Liver (tissue), 9 donors: ENCODE measurements around the gene CELA1. TPM values are rescaled to one million over a fixed set of nuclear protein-coding genes. Genes with fewer than 3 reads are reported as not detected.

Source experiments
- DNase-seq: peaks from one replicate; pipeline ENCODE4 v3.0.0-alpha.2; 2017; ENCODE audit warnings: low spot score
- H3K27ac ChIP-seq, 2 donors: one replicate each; pipeline ENCODE4 v1.7.0; 2013; ENCODE audit warnings: inconsistent platforms in 2 of 2, low read length in 2 of 2, control low read depth in 1 of 2, low read depth in 1 of 2, mild to moderate bottlenecking in 1 of 2
- H3K27me3 ChIP-seq, 4 donors: one replicate each; pipeline versions ENCODE4 v1.6.1 to v1.7.0; 2013; ENCODE audit warnings: low read length in 3 of 4, inconsistent platforms in 1 of 4, mild to moderate bottlenecking in 1 of 4, moderate library complexity in 1 of 4; ENCODE audit not compliant: control insufficient read depth in 4 of 4, insufficient read depth in 4 of 4
- H3K36me3 ChIP-seq, 4 donors: one replicate each; pipeline versions ENCODE4 v1.6.1 to v1.7.0; 2013; ENCODE audit warnings: low read length in 3 of 4, mild to moderate bottlenecking in 3 of 4, low read depth in 1 of 4, moderate library complexity in 1 of 4; ENCODE audit not compliant: control insufficient read depth in 4 of 4, insufficient read depth in 3 of 4
- H3K4me1 ChIP-seq, 4 donors: one replicate each; pipeline versions ENCODE4 v1.6.1 to v1.7.0; 2013; ENCODE audit warnings: low read length in 3 of 4, mild to moderate bottlenecking in 3 of 4, moderate library complexity in 1 of 4; ENCODE audit not compliant: control insufficient read depth in 4 of 4, insufficient read depth in 4 of 4
- H3K4me3 ChIP-seq, 3 donors: one replicate each; pipeline versions ENCODE4 v1.6.1 to v1.7.0; 2013; ENCODE audit warnings: low read length in 3 of 3, control low read depth in 1 of 3, low read depth in 1 of 3, mild to moderate bottlenecking in 1 of 3
- H3K9ac ChIP-seq, 2 donors: one replicate each; pipeline ENCODE4 v1.7.0; 2013; ENCODE audit warnings: low read length in 2 of 2, mild to moderate bottlenecking in 2 of 2, moderate library complexity in 2 of 2, control low read depth in 1 of 2, low read depth in 1 of 2
- H3K9me3 ChIP-seq, 4 donors: one replicate each; pipeline versions ENCODE4 v1.6.1 to v1.7.0; 2013; ENCODE audit warnings: low read length in 3 of 4; ENCODE audit not compliant: control insufficient read depth in 4 of 4
- ATF3 ChIP-seq: IDR thresholded peaks from 2 replicates; pipeline ENCODE4 v1.6.1; 2016; ENCODE audit warnings: antibody characterized with exemption
- EGR1 ChIP-seq, 2 donors: IDR thresholded peaks; 2 replicates each; pipeline ENCODE4 v1.6.1; 2016 to 2018; ENCODE audit warnings: antibody characterized with exemption in 2 of 2, low read depth in 2 of 2
- FOXA1 ChIP-seq: IDR thresholded peaks from 2 replicates; pipeline ENCODE4 v1.6.1; 2016; ENCODE audit warnings: antibody characterized with exemption
- FOXA2 ChIP-seq: IDR thresholded peaks from 2 replicates; pipeline ENCODE4 v1.6.1; 2016; ENCODE audit warnings: antibody characterized with exemption
- GABPA ChIP-seq, 2 donors: IDR thresholded peaks in 1 of 2; conservative IDR thresholded peaks in 1 of 2; 2 replicates each; pipeline ENCODE4 v1.6.1; 2016; ENCODE audit warnings: antibody characterized with exemption in 2 of 2, mild to moderate bottlenecking in 1 of 2, moderate library complexity in 1 of 2
- HNF4A ChIP-seq, 2 donors: conservative IDR thresholded peaks; 2 replicates each; pipeline ENCODE4 v1.6.1; 2016; ENCODE audit warnings: antibody characterized with exemption in 2 of 2, mild to moderate bottlenecking in 2 of 2
- HNF4G ChIP-seq: IDR thresholded peaks from 2 replicates; pipeline ENCODE4 v1.6.1; 2016; ENCODE audit warnings: antibody characterized with exemption
- JUND ChIP-seq, 2 donors: IDR thresholded peaks; 2 replicates each; pipeline ENCODE4 v1.6.1; 2016; ENCODE audit warnings: antibody characterized with exemption in 2 of 2
- MAX ChIP-seq: IDR thresholded peaks from 2 replicates; pipeline ENCODE4 v1.6.1; 2016; ENCODE audit warnings: antibody characterized with exemption
- NR2F2 ChIP-seq: IDR thresholded peaks from 2 replicates; pipeline ENCODE4 v1.6.1; 2016; ENCODE audit warnings: antibody characterized with exemption
- RAD21 ChIP-seq, 2 donors: IDR thresholded peaks; 2 replicates each; pipeline ENCODE4 v1.6.1; 2016; ENCODE audit warnings: antibody characterized with exemption in 2 of 2, mild to moderate bottlenecking in 2 of 2
- RXRA ChIP-seq, 2 donors: IDR thresholded peaks; 2 replicates each; pipeline ENCODE4 v1.6.1; 2017 to 2018; ENCODE audit warnings: antibody characterized with exemption in 2 of 2, mild to moderate bottlenecking in 1 of 2
- SP1 ChIP-seq: IDR thresholded peaks from 2 replicates; pipeline ENCODE4 v1.6.1; 2018; ENCODE audit warnings: antibody characterized with exemption, mild to moderate bottlenecking
- TAF1 ChIP-seq: conservative IDR thresholded peaks from 2 replicates; pipeline ENCODE4 v1.6.1; 2016; ENCODE audit warnings: antibody characterized with exemption, mild to moderate bottlenecking
- YY1 ChIP-seq: IDR thresholded peaks from 2 replicates; pipeline ENCODE4 v1.6.1; 2016; ENCODE audit warnings: antibody characterized with exemption, mild to moderate bottlenecking
- ZBTB33 ChIP-seq: IDR thresholded peaks from 2 replicates; pipeline ENCODE4 v1.6.1; 2016; ENCODE audit warnings: antibody characterized with exemption
- WGBS: extraction: QIAGEN DNeasy Blood & Tissue Kit; methylation state at CpG from one replicate; pipeline ENCODE4 v1.1.7; 2013; 5-methylcytosine and 5-hydroxymethylcytosine counted together
- polyA plus RNA-seq, 2 donors: library from polyadenylated mRNA; stranded (reverse) in 1 of 2; unstranded in 1 of 2; fragments of 200-250 nt in 1 of 2; fragments of >200 nt in 1 of 2; fragmentation: Nextera tagmentation in 1 of 2; extraction: Ambion mirVana in 1 of 2; gene quantifications; one replicate each; pipeline versions ENCODE4 v1.2.1 to v1.2.3, GENCODE V29; 2013 to 2015
- total RNA-seq, 2 donors: library from RNA; depleted of rRNA; stranded (reverse); fragments of >200 nt; gene quantifications; one replicate each; pipeline ENCODE4 v1.2.3, GENCODE V29; 2014
- TF ChIP-seq, protein P1 (sequence below): fragments of 150-350 bp; IDR thresholded peaks from 2 replicates; pipeline ENCODE4 v1.5.1; 2017; ENCODE audit warnings: improper control_type of control experiment, low read depth, low read length; ENCODE audit not compliant: missing input control
- TF ChIP-seq, protein P2 (sequence below): IDR thresholded peaks from 2 replicates; pipeline ENCODE4 v1.6.1; 2016; ENCODE audit warnings: antibody characterized with exemption, mild to moderate bottlenecking
- donor health status: healthy.
- donor health status: healthy.
- donor health status: healthy.
- donor health status: healthy.
- donor health status: healthy.

CELA1 gene
- total and polyA plus RNA-seq, 4 donors: not detected

- Histone ChIP-seq H3K9me3 (no peaks in the 10 kb centered on the region), H3K9ac (no peak overlapping the region), H3K4me3 (no peak overlapping the region), H3K36me3 (no peaks in the 10 kb centered on the region), H3K27ac (no peak overlapping the region), H3K4me1 (no peaks in the 10 kb centered on the region), H3K27me3 (no peaks in the 10 kb centered on the region)
- DNase-seq: no peak
- WGBS: 93% methylated on average over 11 of the region's 11 CpGs
- TF ChIP-seq HNF4G: no peak
- TF ChIP-seq HNF4A (conservative IDR thresholded peaks at IDR 0.05): no peak
- TF ChIP-seq, protein P1, sequence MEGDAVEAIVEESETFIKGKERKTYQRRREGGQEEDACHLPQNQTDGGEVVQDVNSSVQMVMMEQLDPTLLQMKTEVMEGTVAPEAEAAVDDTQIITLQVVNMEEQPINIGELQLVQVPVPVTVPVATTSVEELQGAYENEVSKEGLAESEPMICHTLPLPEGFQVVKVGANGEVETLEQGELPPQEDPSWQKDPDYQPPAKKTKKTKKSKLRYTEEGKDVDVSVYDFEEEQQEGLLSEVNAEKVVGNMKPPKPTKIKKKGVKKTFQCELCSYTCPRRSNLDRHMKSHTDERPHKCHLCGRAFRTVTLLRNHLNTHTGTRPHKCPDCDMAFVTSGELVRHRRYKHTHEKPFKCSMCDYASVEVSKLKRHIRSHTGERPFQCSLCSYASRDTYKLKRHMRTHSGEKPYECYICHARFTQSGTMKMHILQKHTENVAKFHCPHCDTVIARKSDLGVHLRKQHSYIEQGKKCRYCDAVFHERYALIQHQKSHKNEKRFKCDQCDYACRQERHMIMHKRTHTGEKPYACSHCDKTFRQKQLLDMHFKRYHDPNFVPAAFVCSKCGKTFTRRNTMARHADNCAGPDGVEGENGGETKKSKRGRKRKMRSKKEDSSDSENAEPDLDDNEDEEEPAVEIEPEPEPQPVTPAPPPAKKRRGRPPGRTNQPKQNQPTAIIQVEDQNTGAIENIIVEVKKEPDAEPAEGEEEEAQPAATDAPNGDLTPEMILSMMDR: no peak
- no peak for TF ChIP-seq MAX
- TF ChIP-seq FOXA1: no peak
- TF ChIP-seq EGR1 (IDR thresholded peaks at IDR 0.05; ENCODE audit: low read depth in 2 of 2): no peak
- no peak for TF ChIP-seq NR2F2
- TF ChIP-seq JUND (IDR thresholded peaks at IDR 0.05): no peak
- no peak for TF ChIP-seq GABPA (IDR thresholded peaks at IDR 0.05 in 1 of 2, conservative IDR thresholded peaks at IDR 0.05 in 1 of 2)
- TF ChIP-seq, protein P2, sequence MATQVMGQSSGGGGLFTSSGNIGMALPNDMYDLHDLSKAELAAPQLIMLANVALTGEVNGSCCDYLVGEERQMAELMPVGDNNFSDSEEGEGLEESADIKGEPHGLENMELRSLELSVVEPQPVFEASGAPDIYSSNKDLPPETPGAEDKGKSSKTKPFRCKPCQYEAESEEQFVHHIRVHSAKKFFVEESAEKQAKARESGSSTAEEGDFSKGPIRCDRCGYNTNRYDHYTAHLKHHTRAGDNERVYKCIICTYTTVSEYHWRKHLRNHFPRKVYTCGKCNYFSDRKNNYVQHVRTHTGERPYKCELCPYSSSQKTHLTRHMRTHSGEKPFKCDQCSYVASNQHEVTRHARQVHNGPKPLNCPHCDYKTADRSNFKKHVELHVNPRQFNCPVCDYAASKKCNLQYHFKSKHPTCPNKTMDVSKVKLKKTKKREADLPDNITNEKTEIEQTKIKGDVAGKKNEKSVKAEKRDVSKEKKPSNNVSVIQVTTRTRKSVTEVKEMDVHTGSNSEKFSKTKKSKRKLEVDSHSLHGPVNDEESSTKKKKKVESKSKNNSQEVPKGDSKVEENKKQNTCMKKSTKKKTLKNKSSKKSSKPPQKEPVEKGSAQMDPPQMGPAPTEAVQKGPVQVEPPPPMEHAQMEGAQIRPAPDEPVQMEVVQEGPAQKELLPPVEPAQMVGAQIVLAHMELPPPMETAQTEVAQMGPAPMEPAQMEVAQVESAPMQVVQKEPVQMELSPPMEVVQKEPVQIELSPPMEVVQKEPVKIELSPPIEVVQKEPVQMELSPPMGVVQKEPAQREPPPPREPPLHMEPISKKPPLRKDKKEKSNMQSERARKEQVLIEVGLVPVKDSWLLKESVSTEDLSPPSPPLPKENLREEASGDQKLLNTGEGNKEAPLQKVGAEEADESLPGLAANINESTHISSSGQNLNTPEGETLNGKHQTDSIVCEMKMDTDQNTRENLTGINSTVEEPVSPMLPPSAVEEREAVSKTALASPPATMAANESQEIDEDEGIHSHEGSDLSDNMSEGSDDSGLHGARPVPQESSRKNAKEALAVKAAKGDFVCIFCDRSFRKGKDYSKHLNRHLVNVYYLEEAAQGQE: no peak
- TF ChIP-seq ZBTB33: no peak
- no peak for TF ChIP-seq SP1
- TF ChIP-seq TAF1: no peak
- TF ChIP-seq RAD21 (IDR thresholded peaks at IDR 0.05): no peak
- TF ChIP-seq FOXA2: no peak
- TF ChIP-seq RXRA (IDR thresholded peaks at IDR 0.05): no peak
- TF ChIP-seq YY1: no peak
These were observed 33.1 kb upstream of the CELA1 start for GRCh38 chr12:51379571-51379970.

DNA sequence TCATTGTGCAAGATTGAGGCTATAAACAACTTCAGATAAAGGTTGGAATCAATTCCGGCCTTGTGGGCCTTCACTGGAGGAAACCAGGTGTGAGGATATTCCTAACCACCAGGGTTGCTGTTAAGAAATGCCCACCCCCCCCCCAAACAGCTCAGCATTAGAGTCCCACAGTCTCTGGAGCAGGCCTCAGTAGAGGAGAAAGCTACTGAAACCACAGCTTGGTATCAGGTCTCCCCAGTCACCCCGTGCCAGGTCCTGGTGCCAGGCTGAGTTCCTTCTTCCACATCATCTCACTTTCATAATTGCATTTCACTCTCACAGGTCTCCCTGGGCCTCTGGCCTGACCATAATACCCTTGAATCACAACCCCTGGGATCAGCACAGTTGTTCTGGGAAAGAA lies 32.3 kb upstream of the CELA1 start:
- no peaks in the 10 kb centered on the region for H3K27me3 ChIP-seq
- H3K4me3 ChIP-seq: no peak overlapping the region
- no peaks in the 10 kb centered on the region for H3K4me1 ChIP-seq
- H3K9me3 ChIP-seq: no peaks in the 10 kb centered on the region
- TF ChIP-seq EGR1 (IDR thresholded peaks at IDR 0.05; ENCODE audit: low read depth in 2 of 2) (no peak), HNF4A (conservative IDR thresholded peaks at IDR 0.05) (no peak), YY1 (no peak), ATF3 (no peak)
- H3K36me3 ChIP-seq: no peaks in the 10 kb centered on the region
- H3K27ac ChIP-seq: no peak overlapping the region
- DNase-seq: no peak
- WGBS: 88% methylated on average over 2 of the region's 2 CpGs
- H3K9ac ChIP-seq: no peak overlapping the region
